ENCODE data around the gene TBX6.

Gene TBX6

GRCh38 chr16:30086291-30087140, 5.2 kb downstream of the TBX6 start:
- DNase-seq (ENCODE audit: low read depth) = no peak

GRCh38 chr16:30085820-30086219, 5.9 kb downstream of the TBX6 start:
- DNase-seq (ENCODE audit: low read depth) = no peak

- no peak for DNase-seq (ENCODE audit: low read depth)
Measured at GRCh38 chr16:30085247-30085646, 6.5 kb downstream of the TBX6 start.

GRCh38 chr16:30084816-30085159, 6.9 kb downstream of the TBX6 start:
- no peak for DNase-seq (ENCODE audit: low read depth)

- DNase-seq (ENCODE audit: low read depth) = no peak
Measured at GRCh38 chr16:30084096-30084815, 7.5 kb downstream of the TBX6 start.

GRCh38 chr16:30083216-30084055, 8.3 kb downstream of the TBX6 start:
- no peak for DNase-seq (ENCODE audit: low read depth)

GRCh38 chr16:30082545-30083090, 9.1 kb downstream of the TBX6 start:
- DNase-seq (ENCODE audit: low read depth) = no peak

GRCh38 chr16:30079480-30079879, 12.2 kb downstream of the TBX6 start:
- no peak for DNase-seq (ENCODE audit: low read depth)

GRCh38 chr16:30078744-30079143, 13.0 kb downstream of the TBX6 start:
- no peak for DNase-seq (ENCODE audit: low read depth)

- DNase-seq (ENCODE audit: low read depth) = no peak
Measured at GRCh38 chr16:30077656-30078055, 14.1 kb downstream of the TBX6 start.

GRCh38 chr16:30076276-30076791, 15.4 kb downstream of the TBX6 start:
- DNase-seq (ENCODE audit: low read depth) = no peak

- DNase-seq (ENCODE audit: low read depth) = peak; percentile 89
Measured at GRCh38 chr16:30075503-30076275, 16.0 kb downstream of the TBX6 start, which contains the start of gene PPP4C. TSS of gene PPP4C (plus strand) at chr16:30075994. CDS start at chr16:30076378, 384 bp downstream.

GRCh38 chr16:30070490-30070889, 21.2 kb downstream of the TBX6 start:
- no peak for DNase-seq (ENCODE audit: low read depth)

GRCh38 chr16:30069611-30070462, 21.9 kb downstream of the TBX6 start:
- no peak for DNase-seq (ENCODE audit: low read depth)

- DNase-seq (ENCODE audit: low read depth) = peak; percentile 55
Measured at GRCh38 chr16:30068750-30069610, 22.7 kb downstream of the TBX6 start.

- no peak for DNase-seq (ENCODE audit: low read depth)
Measured at GRCh38 chr16:30068333-30068732, 23.4 kb downstream of the TBX6 start.

- DNase-seq (ENCODE audit: low read depth) = no peak
Measured at GRCh38 chr16:30067584-30067916, 24.2 kb downstream of the TBX6 start.

- no peak for DNase-seq (ENCODE audit: low read depth)
Measured at GRCh38 chr16:30066761-30067583, 24.8 kb downstream of the TBX6 start.

Data from T follicular helper cell (primary cell).